H1 (cell line): ENCODE data around the gene NARS2.

Source experiments
- BRCA1 ChIP-seq: IDR thresholded peaks from 2 replicates; pipeline ENCODE4 v1.6.1; 2012; ENCODE audit warnings: low read depth, low read length, improper control_type of control experiment
- EZH2 ChIP-seq: fragments of 200-600 bp; sonication (generic); IDR thresholded peaks from 2 replicates; pipeline ENCODE4 v1.7.1; 2012; ENCODE audit warnings: low read depth, mild to moderate bottlenecking, moderate library complexity, low read length, inconsistent platforms; ENCODE audit not compliant: severe bottlenecking
- POLR2A ChIP-seq, 2 experiments: IDR thresholded peaks; 1 replicate in 1 of 2; 2 replicates in 1 of 2; pipeline ENCODE4 v1.6.1; 2011; ENCODE audit warnings: low read depth in 2 of 2, low read length in 2 of 2, mild to moderate bottlenecking in 2 of 2; ENCODE audit errors: control extremely low read depth in 1 of 2
- POLR2AphosphoS5 ChIP-seq: IDR thresholded peaks from 2 replicates; pipeline ENCODE4 v1.6.1; 2011; ENCODE audit warnings: low read depth, low read length
- RAD21 ChIP-seq, 2 experiments: IDR thresholded peaks in 1 of 2; conservative IDR thresholded peaks in 1 of 2; 2 replicates each; pipeline ENCODE4 v1.6.1; 2011; ENCODE audit warnings: low read depth in 2 of 2, low read length in 2 of 2, improper control_type of control experiment in 1 of 2, inconsistent platforms in 1 of 2, mild to moderate bottlenecking in 1 of 2, moderate library complexity in 1 of 2
- SIRT6 ChIP-seq: IDR thresholded peaks from one replicate; pipeline ENCODE4 v1.7.1; 2012; ENCODE audit warnings: low read length, inconsistent platforms
- SIX5 ChIP-seq: IDR thresholded peaks from 2 replicates; pipeline ENCODE4 v1.6.1; 2011; ENCODE audit warnings: mild to moderate bottlenecking, low read depth, low read length
- TF ChIP-seq, protein P1 (sequence below): IDR thresholded peaks from 2 replicates; pipeline ENCODE4 v1.6.1; 2012; ENCODE audit warnings: inconsistent platforms
- TF ChIP-seq, protein P2 (sequence below), 3 experiments: IDR thresholded peaks; 1 replicate in 2 of 3; 2 replicates in 1 of 3; pipeline versions ENCODE4 v1.5.1 to v1.6.1; 2011; ENCODE audit warnings: low read length in 3 of 3, mild to moderate bottlenecking in 3 of 3, inconsistent platforms in 2 of 3, low read depth in 1 of 3, moderate library complexity in 1 of 3; ENCODE audit not compliant: insufficient read depth in 1 of 3; ENCODE audit errors: control extremely low read depth in 1 of 3
- TF ChIP-seq, protein P3 (sequence below): IDR thresholded peaks from 2 replicates; pipeline ENCODE4 v1.6.1; 2012; ENCODE audit warnings: low read length, inconsistent platforms

DNA sequence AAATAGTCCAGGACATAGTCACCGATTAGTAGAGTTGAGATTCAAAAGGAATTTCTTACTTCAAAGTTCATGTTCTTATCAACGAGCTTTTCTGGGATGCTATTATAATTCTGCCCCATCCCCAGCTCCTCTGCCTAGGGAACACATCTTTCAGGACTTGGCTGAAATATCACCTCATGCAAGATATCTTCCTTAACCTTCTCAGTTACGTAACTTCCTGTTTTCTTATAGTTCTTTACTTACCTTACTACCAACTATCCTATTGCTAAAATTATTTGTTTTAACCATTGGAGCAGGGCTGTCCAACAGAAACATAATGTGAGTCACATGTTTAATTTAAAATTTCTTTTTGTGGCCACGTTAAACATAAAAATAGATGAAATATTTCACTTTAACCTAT is 2.3 kb downstream of the NARS2 start:
- TF ChIP-seq, protein P1, sequence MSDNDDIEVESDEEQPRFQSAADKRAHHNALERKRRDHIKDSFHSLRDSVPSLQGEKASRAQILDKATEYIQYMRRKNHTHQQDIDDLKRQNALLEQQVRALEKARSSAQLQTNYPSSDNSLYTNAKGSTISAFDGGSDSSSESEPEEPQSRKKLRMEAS = no peak
- no peak for TF ChIP-seq RAD21 (IDR thresholded peaks at IDR 0.05 in 1 of 2, conservative IDR thresholded peaks at IDR 0.05 in 1 of 2; ENCODE audit: low read depth in 2 of 2, low read length in 2 of 2)
- TF ChIP-seq EZH2 = no peak
- TF ChIP-seq, protein P2, sequence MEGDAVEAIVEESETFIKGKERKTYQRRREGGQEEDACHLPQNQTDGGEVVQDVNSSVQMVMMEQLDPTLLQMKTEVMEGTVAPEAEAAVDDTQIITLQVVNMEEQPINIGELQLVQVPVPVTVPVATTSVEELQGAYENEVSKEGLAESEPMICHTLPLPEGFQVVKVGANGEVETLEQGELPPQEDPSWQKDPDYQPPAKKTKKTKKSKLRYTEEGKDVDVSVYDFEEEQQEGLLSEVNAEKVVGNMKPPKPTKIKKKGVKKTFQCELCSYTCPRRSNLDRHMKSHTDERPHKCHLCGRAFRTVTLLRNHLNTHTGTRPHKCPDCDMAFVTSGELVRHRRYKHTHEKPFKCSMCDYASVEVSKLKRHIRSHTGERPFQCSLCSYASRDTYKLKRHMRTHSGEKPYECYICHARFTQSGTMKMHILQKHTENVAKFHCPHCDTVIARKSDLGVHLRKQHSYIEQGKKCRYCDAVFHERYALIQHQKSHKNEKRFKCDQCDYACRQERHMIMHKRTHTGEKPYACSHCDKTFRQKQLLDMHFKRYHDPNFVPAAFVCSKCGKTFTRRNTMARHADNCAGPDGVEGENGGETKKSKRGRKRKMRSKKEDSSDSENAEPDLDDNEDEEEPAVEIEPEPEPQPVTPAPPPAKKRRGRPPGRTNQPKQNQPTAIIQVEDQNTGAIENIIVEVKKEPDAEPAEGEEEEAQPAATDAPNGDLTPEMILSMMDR (IDR thresholded peaks at IDR 0.05; ENCODE audit: control extremely low read depth in 1 of 3, insufficient read depth in 1 of 3, low read depth in 1 of 3, low read length in 3 of 3) = no peak
- no peak for TF ChIP-seq SIX5
- TF ChIP-seq, protein P3, sequence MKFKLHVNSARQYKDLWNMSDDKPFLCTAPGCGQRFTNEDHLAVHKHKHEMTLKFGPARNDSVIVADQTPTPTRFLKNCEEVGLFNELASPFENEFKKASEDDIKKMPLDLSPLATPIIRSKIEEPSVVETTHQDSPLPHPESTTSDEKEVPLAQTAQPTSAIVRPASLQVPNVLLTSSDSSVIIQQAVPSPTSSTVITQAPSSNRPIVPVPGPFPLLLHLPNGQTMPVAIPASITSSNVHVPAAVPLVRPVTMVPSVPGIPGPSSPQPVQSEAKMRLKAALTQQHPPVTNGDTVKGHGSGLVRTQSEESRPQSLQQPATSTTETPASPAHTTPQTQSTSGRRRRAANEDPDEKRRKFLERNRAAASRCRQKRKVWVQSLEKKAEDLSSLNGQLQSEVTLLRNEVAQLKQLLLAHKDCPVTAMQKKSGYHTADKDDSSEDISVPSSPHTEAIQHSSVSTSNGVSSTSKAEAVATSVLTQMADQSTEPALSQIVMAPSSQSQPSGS = no peak
- no peak for TF ChIP-seq POLR2A (IDR thresholded peaks at IDR 0.05; ENCODE audit: control extremely low read depth in 1 of 2, low read depth in 2 of 2, low read length in 2 of 2)
- TF ChIP-seq BRCA1 = no peak
- no peak for TF ChIP-seq SIRT6
- no peak for TF ChIP-seq POLR2AphosphoS5
